Glomerular visceral epithelial cell (primary cell): ENCODE results near the gene ANKRD16.
"Not testable (repeated sequence)": the region's sequence is repeated elsewhere in the genome, so short reads cannot be mapped to it uniquely, and the experiment has no call there.

Experiments used
- DNase-seq: peaks from one replicate; pipeline ENCODE4 v3.0.0-alpha.2; 2016; ENCODE audit errors: extremely low spot score

The ANKRD16 gene

DNA sequence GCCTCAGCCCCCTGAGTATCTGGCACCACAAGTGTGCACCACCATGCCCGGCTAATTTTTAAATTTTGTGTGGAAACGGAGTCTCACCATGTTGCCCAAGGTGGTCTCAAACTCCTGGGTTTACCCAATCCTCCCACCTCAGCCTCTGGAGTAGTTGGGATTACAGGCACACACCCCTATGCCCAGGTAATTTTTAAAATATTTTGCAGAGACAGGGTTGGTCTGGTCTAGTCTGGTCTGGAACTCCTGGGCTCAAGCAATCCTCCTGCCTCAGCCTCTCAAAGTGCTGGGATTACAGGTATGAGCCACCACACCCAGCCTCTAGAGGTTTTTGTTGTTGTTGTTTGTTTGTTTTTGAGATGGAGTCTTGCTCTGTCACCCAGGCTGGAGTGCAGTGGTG, 53.5 kb downstream of the ANKRD16 start:
- DNase-seq: not testable (repeated sequence)

DNA sequence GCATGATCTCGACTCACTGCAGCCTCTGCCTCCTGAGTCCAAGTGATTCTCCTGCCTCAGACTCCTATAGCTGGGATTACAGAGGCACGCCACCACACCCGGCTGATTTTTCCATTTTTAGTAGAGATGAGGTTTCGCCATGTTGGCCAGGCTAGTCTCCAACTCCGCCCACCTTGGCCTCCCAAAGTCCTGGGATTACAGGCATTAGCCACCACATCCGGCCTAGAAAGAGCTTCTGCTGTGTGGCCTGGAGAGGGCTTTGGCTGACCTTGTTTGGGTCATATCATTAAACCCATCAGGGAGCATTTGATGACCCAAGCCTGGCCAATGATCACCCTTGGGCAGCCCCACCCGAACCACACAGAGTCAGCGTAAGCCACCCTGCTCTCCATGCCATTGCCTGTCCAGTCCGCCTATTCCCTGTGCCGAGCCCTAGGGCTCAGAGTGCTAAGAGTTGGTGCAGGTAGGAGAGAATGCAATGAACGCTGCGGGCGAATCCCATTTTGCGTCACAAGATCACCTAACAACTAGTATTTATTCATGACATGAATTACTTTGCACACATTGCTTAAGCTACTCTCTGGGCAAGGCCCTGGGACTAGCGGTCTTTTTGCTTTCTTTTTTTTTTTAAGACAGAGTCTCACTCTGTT, 54.1 kb downstream of the ANKRD16 start:
- no peak for DNase-seq

DNA sequence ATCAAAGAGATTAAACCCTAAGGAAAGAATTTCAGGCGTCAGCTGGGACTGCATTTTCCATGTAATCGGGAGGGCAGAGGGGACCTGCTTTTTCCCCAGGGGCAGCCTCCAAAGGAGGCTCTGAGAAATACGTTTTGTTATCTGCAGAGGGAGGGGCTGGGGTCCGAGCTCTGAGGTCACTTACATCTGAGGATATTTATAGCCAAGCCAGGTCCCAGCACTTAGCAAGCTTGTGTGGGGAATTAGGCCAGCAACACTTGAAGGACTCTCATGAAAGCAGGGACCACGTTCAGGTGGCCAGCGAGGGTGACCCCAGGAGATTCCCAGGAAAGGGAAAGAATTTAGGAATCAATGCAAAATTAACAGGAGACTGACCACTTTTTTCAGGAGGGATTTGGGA, 55.9 kb downstream of the ANKRD16 start:
- no peak for DNase-seq

DNA sequence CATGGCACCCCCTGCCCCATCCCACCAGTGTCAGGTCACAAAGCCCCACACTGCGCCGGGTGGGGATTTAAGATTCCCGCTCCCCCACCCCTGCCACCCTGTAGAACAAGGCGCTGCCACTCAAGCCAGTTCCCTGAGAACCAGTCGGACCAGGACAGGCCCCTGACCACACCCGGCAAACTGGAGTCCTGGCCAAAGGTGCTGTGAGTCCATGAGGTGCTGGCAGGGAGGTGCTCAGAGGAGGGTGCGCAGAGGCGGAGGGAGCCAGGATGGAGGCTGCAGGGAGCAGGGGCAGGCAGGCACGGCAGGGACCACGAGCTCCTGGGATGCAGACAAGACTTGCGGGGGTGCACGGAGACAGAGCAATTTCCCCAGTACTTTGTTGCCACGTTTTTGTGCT, 56.7 kb downstream of the ANKRD16 start:
- DNase-seq: no peak

DNA sequence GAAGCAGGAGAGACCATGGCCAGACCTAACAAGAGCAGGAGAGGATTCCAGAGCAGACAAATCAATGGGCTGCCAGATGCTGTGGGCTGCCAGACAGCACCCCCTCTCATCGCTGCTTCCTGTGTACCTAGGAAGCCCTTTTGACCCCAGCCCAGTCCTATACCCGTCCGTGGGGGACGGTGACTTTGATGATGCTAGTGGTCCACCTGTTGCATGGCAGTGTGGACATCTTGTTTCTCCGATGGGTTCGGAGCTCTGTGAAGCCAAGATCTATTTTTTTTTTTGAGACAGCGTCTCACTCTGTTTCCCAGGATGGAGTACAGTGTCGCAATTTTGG, 58.3 kb downstream of the ANKRD16 start:
- DNase-seq: no peak

DNA sequence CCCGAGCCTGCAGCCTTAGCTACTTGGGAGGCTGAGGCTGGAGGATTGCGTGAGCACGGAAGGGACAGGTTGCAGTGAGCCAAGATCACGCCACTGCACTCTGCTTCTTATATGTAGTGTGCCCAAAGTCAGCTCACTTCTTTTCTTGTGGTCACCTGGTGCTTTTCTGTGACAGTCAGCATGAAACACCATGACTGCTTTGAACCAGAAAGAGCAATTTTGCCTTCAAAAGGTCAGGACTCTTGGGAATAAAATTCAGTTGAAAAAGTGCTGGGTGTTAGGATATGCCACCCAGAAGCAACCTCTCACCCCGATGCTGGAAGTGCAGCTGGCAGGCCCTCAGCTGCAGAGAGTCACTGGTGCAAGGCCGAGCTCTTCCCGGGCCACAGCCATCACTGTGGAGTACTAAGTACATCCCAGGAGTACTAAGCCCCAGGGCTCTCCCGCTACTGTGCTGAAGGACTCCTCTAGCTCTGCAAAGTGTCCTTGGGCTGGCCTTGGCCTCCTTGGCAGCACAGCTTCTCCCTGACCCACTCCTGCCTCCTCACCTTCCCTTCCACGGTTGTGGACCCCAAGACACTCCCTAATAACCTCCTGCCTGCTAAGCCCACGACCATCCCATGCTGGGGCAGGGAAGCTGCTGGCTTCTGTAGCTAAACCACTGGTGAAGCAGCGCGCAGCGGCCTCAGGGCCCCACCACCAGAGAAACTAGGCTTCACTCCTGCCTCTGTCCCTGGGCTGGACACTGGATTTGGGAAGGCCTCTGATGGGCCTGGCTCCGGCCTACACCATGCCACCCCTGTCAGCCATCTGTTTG, 58.9 kb downstream of the ANKRD16 start:
- DNase-seq: no peak

DNA sequence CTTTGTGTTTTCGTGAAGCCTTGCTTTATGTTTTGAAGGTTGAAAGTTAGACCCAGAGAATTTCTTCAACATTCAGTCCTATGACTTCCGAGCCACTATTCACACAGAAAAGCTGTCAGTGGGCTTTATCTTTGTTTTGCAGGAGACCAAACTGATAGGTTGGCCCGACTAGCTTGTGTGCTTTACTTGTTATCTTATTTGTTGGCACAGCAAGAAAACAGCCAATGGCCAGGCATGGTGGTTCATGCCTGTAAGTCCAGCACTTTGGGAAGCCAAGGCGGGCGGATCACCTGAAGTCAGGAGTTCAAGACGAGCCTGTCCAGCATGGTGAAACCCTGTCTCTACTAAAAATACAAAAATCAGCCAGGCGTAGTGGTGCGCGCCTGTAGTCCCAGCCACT, 60.4 kb downstream of the ANKRD16 start:
- no peak for DNase-seq

DNA sequence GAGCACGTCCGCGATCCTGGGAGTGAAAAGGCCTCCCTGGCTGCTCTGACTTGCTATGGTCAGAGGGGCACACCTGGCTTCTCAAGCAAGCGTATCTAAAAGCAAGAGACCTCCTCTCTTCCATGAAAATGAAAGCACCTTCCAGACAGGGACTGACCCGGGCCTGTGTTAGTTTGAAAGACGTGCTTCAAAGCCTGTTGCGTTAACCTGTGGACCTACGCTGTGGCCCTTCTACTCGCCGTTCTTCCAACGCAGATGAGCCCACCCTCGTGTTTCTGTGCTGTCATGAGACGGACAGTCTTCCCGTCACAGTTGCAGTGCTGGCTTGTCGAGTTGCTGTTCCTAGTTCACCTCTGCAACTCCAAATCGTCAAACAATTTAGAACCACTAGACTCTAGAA, 61.0 kb downstream of the ANKRD16 start:
- no peak for DNase-seq

DNA sequence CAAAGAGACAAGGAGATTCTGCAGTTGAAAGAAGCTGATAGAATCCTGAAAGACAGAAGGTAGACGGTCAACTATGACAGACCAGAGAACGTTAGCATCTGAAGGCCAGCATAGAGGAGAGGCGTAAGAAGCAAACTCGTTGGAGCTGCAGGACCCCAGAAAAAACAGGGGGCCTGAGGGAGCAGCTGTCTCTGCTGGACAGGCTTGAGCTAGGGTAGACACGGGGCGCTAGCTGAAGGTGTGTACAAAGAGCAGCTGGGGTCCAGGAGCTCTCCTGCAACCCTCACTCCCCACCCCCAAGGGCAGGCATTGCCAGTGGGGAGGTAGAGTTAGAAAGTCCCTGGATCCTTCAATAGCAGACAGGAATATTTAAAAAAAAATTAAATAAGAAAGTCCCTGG, 61.9 kb downstream of the ANKRD16 start:
- no peak for DNase-seq

DNA sequence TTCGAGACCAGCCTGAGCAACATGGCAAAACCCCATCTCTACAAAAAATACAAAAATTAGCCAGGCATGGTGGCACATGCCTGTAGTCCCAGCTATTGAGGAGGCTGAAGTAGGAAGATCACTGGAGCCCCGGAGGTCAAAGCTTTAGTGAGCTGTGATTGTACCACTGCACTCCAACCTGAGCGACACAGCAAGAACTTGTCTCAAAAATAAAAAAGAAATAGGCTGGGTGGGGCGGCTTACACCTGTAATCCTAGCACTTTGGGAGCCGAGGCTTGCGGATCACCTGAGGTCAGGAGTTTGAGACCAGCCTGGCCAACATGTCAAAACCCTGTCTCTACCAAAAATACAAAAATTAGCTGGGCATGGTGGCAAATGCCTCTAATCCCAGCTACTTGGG, 63.2 kb downstream of the ANKRD16 start:
- DNase-seq: not testable (repeated sequence)

DNA sequence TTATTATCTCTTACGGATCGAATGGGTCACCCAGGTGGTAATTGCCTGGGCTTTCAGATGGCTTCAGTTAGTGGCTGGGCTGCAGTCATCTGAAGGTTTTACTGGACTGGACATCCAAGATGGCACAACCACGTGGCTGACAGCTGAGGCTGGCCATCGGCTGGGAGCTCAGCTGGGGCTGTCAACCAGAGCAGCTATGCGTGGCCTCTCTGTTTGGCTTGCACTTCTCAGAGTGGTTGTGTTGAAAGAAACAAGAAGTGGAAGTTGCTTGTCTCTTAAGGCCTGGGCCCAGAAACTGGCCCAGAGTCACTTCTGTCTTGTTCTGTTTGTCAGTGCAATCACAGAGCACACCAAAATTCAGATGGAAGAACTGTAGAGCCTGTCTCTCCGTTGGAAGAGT, 70.8 kb downstream of the ANKRD16 start:
- no peak for DNase-seq

DNA sequence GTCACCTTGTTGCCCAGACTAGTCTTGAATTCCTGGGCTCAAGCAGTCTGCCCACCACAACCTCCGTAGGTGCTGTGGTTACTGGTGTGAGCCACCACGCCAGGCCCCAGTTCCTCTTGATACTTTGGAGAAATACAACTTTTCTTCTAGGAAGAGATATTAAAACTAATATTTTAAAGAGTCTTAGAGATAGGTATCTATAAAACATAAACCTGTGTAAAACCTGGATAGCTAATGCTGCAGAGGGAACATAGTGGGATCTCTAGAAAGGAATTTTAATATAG, 71.7 kb downstream of the ANKRD16 start:
- DNase-seq: no peak

DNA sequence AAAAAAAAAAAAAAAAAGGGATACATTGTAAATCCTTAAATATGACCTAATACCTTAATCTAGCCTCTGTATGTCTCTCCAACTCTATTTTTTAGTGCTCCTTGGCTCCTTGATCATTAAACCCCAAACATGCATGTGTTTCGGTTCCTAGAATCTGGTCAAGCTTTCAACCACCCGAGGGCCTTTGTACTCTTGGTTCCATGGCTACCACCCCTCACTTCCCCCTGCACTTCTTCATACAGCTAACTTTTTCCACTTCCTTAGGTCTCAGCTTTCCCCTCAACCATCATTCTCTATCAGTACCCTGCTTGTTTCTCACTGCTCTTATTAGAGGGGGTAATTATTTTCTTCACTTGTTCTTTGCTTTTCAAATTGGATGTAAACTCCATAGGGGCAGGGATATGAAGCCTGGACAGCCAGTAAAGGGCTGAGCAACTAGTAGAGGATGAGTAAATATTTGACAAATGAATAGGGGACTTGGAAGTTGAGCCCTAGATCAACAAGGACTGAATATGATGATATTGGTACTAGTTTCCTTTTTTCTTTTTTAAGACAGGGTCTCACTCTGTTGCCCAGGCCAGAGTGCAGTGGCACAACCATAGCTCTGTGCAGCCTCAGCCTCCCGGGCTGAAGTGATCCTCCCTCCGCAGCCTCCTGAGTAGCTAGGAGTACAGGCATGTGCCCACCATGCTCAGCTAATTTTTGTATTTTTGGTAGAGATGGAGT, 72.2 kb downstream of the ANKRD16 start:
- DNase-seq: no peak

DNA sequence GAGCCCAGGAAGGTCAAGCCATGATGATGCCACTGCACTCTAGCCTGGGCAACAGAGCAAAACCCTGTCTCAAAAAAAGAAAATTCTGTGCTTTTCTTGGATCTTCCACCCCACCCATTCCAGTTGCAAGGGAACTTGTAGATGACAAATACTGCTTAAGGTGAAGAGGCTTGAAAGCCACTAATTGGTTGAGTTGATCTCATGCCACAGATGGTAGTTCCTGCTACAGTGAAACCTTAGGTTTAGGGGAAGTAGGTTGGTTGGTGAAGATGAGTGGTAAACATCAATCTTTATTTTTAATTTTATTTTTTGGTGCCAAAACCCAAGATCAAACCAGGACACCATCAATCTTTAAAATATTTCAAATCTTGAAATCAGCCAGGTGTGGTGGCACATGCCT, 73.5 kb downstream of the ANKRD16 start:
- DNase-seq: no peak

DNA sequence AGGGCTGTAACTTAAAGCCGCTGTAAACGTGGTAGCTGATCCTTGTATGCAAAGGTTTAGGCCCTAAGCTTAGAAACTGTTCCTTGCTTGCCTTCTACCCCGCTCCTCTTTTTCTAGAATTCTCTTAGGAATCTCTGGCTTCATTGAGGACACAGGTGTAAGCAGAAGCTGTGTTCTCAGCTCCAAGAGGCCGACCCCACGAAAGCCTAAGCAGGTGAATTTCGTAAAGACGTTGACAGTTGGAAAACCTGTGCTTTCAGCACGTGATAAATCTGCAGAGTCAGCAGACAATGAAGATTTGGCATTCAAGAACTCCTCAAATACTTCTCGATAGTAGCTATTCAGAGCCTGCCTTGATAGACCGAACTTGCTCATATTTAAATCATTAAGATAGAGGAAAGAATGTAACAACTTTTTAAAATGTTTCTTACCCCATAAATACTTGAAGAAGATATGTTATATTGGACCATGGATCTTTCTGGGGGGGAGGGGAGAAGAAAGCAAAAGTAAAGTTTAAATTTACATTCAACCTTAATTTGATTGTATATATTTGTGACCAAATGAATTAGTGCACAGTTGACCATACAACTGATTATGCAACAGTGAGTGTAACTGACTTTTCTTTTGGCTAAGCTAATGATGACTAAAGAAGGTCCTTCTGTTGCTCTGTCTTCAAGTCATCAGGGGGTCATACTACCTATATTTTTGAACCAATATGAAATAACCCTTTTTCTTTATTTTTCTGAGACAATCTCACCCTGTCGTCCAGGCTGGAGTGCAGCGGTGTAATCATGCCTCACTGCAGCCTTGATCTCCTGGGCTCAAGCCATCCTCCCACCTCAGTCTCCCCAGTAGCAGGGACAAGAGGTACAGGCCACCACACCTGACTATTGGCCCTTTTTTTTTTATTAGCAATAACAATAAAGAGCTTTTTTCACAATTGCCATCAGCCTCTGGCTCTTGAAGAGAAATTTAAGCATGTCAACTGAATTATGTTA, 75.3 kb downstream of the ANKRD16 start:
- DNase-seq: no peak

DNA sequence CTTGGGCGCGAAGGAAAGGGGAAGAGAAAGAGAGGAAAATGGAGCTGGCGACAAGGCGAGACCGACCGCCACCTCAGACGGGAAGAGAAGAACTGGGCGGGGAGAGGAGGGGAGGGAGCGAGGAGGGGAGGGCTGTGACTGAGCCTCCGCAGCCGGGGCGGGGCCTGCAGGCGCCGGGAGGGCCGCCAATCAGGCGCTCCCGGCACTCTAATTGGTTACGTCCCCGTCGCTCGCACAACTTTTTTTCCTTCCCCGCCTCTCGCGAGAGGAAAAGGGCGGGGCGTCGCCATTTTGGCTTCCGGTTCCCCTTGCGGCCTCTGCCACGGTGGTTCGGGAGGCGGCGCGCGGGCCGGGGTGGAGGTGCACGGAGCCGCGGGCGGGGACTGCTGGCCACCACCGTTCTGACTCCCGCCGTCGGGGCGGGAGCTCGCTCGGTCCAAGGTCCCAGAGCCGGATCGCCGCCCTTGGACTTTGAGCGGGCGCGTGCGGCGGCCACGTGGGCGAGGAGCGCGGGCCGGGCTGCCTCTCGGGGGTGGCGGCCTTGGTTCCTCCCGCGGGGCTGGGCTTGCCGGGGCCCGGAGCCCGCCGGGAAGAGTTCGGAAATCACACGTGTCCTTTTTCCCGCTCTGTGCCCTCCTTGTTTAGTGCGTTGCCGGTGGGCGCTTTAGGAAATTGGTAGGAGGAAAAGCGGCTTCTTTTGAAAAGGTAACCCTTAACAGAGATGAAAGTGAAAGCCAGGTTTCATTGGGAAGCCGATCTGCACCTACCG, 76.2 kb downstream of the ANKRD16 start, which contains the start of gene GDI2:
Gene GDI2, minus strand, starts transcription at position 94 of the 769 bp plus-strand sequence. CDS start 176 bp downstream, outside the sequence.
- DNase-seq: peak; percentile 97

DNA sequence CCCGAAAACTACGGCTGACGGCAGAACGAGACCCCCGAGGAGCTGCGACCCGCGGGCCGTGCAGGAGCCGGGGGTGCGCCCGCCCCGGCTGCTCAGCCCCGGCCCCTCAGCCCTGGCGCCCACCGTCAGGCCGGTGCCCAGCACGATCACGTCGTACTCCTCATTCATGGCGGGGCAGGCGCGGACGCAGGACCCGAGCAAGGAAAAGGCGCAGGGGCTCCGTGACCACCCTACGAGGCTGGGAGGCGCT, 76.7 kb downstream of the ANKRD16 start:
- DNase-seq: no peak

DNA sequence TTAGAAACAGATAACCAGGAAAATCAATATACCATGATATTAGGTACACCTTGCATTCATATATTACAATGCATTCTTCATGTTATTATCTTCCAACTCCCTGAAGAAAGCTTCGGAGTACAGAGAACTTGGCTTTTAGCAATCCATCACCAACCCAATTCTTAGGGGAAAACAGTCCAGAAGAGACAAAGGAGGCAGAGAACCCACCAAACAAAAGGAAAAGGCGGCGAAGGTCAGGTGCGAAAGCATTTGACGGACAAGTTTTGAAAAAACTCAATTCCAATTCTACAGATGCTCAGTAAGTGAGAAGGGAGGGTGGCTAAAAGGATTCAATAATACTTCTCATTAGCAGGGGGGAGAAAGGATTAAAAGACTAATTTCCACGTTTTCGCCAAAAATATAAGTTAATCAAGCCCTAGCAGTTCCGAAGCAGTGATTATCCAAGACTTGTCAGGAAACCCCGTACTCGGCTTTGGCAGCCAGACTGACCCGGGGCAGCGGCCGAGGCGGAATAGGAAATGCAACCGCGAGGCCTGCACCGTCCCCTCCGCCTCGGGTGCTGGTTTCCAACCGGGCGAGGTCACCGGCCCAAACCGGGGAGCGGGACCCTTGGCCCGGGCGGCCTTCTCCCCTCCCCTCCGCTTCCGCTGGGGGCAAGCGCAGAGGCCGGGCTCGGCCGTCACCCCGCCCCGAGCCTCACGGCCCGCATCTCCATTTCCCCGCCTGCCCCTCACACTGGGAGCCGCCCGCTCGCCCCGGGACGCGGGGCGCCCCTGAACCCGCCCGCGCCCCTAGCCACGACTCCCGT, 77.2 kb downstream of the ANKRD16 start:
- DNase-seq: peak; percentile 48
